ENCODE data around the gene ATP6V0B. TPM values are rescaled to one million over a fixed set of nuclear protein-coding genes. Genes with fewer than 3 reads are reported as not detected.
A peak's percentile ranks its signal among the peaks of the same experiment; 100 is the strongest.

The ATP6V0B gene
- total and polyA plus RNA-seq, 2 of the 13 experiments (the other 11 are each of a cell fraction or from before 2014, with no cell fraction given): 157 to 161 TPM

GRCh38 chr1:43991200-43991475, 16.4 kb downstream of the ATP6V0B start (continued):
- TF ChIP-seq KDM2A (CRISPR knock-in tag; IDR thresholded peaks at IDR 0.05; ENCODE audit: borderline replicate concordance, low read depth): no peak
- no peak for TF ChIP-seq ZBTB26 (CRISPR knock-in tag; IDR thresholded peaks at IDR 0.05; ENCODE audit: borderline replicate concordance)
- peak; percentile 41 for TF ChIP-seq ZNF18 (CRISPR knock-in tag; IDR thresholded peaks at IDR 0.05; ENCODE audit: insufficient replicate concordance)
- TF ChIP-seq FOXA1 (IDR thresholded peaks at IDR 0.05): no peak
- TF ChIP-seq FOXA1 (CRISPR knock-in tag; IDR thresholded peaks at IDR 0.05): no peak
- TF ChIP-seq KLF13 (CRISPR knock-in tag; IDR thresholded peaks at IDR 0.05): no peak
- TF ChIP-seq ZNF740 (CRISPR knock-in tag; IDR thresholded peaks at IDR 0.05): no peak
- no peak for TF ChIP-seq E2F5 (CRISPR knock-in tag; conservative IDR thresholded peaks at IDR 0.05)
- TF ChIP-seq ZNF678 (CRISPR knock-in tag; IDR thresholded peaks at IDR 0.05): no peak
- no peak for TF ChIP-seq ZSCAN25 (CRISPR knock-in tag; IDR thresholded peaks at IDR 0.05)
- TF ChIP-seq ZNF674 (CRISPR knock-in tag; IDR thresholded peaks at IDR 0.05; ENCODE audit: low read depth): no peak
- TF ChIP-seq ZNF12 (CRISPR knock-in tag; IDR thresholded peaks at IDR 0.05): 0 out of 2 replicates have a peak, but pooled peaks have one; percentile 40
- no peak for TF ChIP-seq PLSCR1 (CRISPR knock-in tag; IDR thresholded peaks at IDR 0.05; ENCODE audit: borderline replicate concordance)
- TF ChIP-seq PLRG1 (conservative IDR thresholded peaks at IDR 0.05): no peak
- no peak for TF ChIP-seq XRCC5 (optimal IDR thresholded peaks at IDR 0.05; ENCODE audit: low read length)
- no peak for TF ChIP-seq ZNF562 (CRISPR knock-in tag; IDR thresholded peaks at IDR 0.05; ENCODE audit: borderline replicate concordance)
- TF ChIP-seq ZNF224 (CRISPR knock-in tag; IDR thresholded peaks at IDR 0.05): peak; percentile 42; the same call in 1 of the 2 replicates
- TF ChIP-seq JDP2 (CRISPR knock-in tag; IDR thresholded peaks at IDR 0.05; ENCODE audit: borderline replicate concordance): no peak
- no peak for TF ChIP-seq SMARCE1 (IDR thresholded peaks at IDR 0.05; ENCODE audit: borderline replicate concordance)
- TF ChIP-seq ATF1 (CRISPR knock-in tag; IDR thresholded peaks at IDR 0.05): no peak
- no peak for TF ChIP-seq HOXA5 (CRISPR knock-in tag; IDR thresholded peaks at IDR 0.05)
- TF ChIP-seq RBM39 (IDR thresholded peaks at IDR 0.05; ENCODE audit: low read depth, low read length, poor library complexity, severe bottlenecking): no peak
- TF ChIP-seq CERS6 (CRISPR knock-in tag; IDR thresholded peaks at IDR 0.05): no peak
- no peak for TF ChIP-seq MAFF (IDR thresholded peaks at IDR 0.05; ENCODE audit: low read depth, low read length)
- TF ChIP-seq ZNF557 (CRISPR knock-in tag; IDR thresholded peaks at IDR 0.05): 0 out of 2 replicates have a peak, but pooled peaks have one; percentile 5
- TF ChIP-seq ZFP1 (CRISPR knock-in tag; IDR thresholded peaks at IDR 0.05): no peak
- TF ChIP-seq CENPX (CRISPR knock-in tag; IDR thresholded peaks at IDR 0.05): no peak
- TF ChIP-seq RBM22 (optimal IDR thresholded peaks at IDR 0.05; ENCODE audit: low read length): peak; percentile 71
- no peak for TF ChIP-seq MYC (CRISPR knock-in tag; IDR thresholded peaks at IDR 0.05; ENCODE audit: borderline replicate concordance)

Data from HepG2 (cell line).